ENCODE results near the gene ENOPH1.
A peak's percentile ranks its signal among the peaks of the same experiment; 100 is the strongest.
"Not testable (repeated sequence)": the region's sequence is repeated elsewhere in the genome, so short reads cannot be mapped to it uniquely, and the experiment has no call there.

ENOPH1 gene

DNA sequence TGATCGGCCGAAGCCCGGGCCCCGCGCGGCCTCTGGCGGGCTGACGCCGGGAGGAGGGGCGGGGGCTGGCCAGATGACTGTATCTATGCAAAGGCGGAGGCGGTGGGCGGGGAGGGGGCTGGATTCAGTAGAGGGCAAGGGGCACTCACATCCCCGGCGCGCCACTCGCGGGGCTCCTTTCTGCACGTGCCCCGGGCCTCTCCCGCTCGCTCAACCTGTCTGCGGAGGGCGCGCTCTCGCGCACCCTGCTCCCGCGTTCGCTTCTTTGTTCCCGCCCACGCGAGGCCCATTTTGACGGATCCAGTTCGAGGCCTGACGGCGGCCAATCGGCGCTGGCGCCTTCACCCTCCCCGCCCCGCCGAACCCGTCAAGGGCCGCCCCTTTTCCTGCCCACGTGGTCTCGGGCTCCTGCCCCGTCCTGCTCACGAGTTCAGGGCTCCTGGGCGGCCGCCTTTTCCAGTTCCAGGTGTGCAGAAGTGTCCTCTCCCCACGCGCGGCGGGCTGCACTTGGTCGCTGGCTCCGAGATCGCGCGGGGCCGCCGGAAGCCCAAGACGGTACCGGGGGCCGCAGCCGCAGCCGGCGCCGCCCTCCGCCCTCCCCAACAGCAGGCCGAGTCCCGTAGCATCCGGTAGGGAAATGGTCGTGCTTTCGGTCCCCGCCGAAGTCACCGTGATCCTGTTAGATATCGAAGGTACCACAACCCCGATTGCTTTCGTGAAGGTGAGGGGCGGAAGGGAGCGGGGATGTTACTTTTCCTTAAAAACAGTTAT is at the start of gene ENOPH1, which contains the start of gene HNRNPDL:
Gene ENOPH1, plus strand, starts transcription at position 398 of the 771 bp plus-strand sequence. Its CDS starts 240 bp downstream, at position 638.
Gene HNRNPDL, minus strand, starts transcription at position 270 of the 771 bp plus-strand sequence. CDS start 772 bp downstream, outside the sequence.
- peak; percentile 76 for DNase-seq

DNA sequence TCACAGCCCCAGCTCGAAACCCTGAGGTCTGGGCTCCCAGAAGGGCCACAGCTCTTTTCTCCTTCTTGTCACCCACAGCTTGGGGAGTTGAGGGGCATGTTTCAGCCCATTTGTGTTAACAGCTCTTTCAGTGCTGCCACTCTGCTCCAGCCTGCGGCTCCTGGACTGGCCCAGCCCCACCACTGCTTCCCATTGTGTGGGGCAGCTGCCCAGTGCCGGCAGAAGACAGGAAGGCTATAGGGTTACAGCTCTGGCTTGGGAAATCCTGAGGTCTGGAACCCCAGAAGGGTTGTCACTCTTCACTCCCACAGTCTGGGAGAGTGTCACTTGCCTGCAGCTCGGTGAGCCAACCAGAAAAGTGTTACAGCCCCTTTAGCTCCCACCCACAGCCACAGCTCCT is 49.6 kb upstream of the ENOPH1 start:
- DNase-seq: no peak

DNA sequence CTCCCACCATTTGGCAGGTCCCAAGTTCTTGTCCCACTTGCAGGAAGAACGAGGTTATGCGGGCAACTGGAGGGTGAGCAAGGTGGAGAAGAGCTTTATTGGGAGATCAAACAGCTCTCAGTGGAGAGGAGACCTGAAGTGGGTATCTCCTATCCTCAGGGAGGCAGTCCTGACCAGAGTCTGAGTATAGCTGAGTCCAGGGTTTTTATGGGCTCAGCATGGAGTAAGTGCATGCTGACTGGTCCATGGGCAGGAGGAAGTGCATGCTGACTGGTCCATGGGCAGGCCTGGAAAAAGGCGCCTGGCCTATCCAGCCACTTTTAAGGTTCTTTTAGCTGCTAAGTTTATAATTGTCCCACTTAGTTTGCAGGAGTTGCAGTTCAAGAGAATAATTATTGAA is 49.2 kb upstream of the ENOPH1 start:
- no peak for DNase-seq

DNA sequence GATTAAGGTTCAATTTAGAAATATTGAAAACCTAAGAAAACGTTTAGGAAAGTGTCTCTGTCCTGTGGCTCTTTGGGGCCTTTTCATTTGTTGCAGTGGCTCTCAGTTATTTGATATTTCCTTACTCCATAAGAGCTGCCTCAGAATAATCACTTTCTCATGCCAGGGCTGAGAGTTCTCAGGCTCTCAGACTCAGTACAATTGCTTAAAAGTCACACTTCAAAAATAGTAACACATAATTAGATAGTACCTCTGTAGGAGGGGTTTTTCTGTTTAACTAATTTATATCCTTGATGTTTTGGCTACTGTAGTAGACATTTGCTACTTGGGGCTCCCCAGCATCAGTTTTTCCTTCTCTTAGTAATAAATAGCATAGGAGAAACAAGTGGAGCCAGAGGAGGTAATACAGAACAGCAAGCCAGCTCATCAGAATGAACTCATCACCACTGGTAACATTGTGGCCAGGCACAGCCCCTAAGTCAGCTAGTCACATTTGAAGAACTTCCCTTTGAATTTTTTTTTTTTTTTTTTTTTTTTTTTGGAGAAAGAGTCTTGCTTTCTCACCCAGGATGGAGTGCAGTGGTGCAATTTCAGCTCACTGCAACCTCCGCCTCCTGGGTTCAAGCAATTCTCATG is 48.6 kb upstream of the ENOPH1 start:
- DNase-seq: no peak

DNA sequence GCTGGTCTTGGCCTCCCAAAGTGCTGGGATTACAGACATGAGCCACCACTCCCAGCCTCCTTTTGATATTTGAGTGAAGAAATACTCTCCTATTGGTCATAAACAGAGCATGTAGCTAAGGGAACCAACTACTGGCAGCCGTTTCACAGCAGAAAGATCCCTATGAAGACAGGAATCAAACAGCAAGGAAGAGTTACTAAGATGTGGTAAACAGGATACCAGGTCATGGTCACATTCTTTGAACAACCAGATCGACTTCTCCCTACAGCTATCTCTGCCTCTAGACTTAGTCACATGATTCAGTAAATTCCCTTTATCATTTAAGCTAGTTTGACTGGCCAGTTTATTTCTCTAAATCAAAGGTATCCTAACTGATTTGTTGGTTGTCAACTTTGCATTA is 47.6 kb upstream of the ENOPH1 start:
- no peak for DNase-seq

DNA sequence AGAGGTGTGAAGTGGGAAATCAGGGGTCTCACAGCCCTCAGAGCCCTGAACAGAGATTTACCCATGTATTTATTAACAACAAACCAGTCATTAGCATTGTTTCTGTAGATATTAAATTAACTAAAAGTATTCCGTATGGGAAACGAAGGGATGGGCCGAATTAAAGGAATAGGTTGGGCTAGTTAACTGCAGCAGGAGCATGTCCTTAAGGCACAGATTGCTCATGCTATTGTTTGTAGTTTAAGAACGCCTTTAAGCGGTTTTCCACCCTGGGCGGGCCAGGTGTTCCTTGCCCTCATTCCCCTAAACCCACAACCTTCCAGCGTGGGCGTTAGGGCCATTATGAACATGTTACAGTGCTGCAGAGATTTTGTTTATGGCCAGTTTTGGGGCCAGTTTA is 44.1 kb upstream of the ENOPH1 start:
- DNase-seq: not testable (repeated sequence)

DNA sequence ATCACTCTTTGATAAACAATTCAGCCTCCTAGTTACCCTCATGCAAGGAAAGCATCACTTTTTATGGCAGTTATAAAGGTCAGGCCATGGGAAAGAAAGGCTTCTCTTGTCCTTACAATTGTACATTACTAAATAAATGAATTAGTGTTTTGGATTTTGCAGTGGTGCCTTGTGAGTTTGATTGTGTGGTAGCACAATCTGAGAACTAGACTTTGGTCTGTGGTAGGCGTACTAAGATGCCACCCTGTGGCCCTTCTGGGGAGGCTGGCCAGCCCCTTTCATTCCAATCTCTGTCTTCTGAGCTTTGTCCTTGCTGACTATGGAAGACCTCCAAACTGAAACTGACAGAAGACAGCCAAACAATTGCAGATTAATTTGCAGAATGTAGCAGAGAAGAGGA is 42.0 kb upstream of the ENOPH1 start:
- DNase-seq: no peak

DNA sequence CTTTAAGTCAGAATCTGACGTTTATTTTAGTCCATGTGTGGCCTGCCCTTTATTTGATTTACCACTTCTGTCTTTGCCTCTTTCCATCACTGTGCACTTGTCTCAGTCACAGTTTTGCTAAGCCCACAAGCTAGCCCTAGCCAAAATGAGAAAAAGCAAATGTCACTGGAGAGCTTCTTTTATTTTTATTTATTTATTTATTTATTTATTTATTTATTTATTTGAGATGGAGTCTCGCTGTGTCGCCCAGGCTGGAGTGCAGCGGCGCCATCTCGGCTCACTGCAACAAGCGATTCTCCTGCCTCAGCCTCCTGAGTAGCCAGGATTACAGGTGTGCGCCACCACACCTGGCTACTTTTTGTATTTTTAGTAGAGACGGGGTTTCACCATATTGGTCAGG is 40.3 kb upstream of the ENOPH1 start:
- DNase-seq: not testable (repeated sequence)

DNA sequence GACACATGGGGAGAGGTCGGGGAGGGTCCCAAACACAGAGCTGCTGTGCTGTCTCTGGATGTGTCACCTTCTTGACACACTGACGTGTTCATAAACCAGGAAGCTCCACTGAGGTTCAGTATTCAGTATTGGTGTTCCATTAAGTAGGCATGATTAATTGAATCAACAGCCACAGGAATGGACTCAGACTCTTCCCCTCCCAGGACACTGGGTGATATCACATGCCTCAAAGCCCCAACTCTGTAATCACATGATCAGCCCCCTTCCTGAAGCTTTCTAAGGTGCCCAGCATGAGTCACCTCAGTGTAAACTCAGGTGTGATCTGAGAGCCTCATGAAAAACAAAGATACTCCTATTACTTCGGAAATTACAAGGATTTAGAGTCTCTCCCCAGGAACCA is 35.5 kb upstream of the ENOPH1 start:
- DNase-seq: no peak

DNA sequence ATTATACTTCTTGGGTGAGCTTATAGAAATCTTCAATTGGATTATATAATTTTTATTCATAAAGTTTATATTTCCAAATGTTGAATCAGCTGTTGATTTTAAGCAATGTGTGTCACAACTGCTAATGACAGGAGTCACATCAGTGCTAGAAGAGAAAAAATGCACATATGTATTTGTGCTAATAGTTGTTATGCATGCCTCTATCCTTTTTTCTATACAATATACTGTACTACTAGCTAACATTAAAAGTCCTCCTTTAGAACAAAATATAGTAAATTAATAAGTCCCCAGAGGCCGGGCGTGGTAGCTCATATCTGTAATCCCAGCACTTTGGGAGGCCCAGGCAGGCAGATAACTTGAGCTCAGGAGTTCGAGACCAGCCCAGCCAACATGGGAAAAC is 32.9 kb upstream of the ENOPH1 start:
- no peak for DNase-seq

DNA sequence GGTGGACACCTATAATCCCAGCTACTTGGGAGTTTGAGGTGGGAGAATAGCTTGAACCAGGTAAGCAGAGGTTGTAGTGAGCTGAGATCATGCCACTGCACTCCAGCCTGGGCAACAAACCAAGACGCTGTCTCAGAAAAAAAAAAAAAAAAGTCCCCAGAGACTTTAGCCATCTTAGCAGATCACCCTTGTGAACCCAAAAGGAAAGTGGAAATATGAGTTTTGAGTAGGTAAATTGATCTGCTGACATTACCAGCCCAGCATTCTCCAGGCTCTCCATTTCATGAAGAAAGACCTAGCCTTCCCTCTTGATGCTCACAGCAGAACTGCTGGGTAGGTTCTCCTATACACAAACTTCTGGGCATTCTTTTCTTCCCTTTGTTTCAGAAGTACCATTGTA is 32.1 kb upstream of the ENOPH1 start:
- no peak for DNase-seq

DNA sequence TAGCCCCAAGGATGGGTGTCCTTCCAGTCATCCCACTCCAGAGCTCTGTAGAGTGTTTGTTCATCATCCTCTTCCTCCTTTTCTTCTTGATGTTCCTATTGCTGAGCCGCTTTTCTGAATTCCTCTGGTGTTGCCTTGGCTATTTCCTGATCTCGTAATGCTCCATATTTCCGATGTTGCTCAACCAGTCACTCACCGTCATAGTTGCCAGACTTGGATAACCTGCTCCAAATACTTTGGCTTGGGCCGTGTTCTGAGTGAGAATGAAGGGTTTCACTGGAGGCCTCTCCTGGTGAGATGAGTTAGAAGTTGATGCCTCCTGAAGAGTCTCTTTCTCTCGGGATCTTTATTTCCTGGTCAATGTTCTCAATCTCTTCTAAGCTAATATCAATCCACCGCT is 28.8 kb upstream of the ENOPH1 start:
- DNase-seq: no peak

DNA sequence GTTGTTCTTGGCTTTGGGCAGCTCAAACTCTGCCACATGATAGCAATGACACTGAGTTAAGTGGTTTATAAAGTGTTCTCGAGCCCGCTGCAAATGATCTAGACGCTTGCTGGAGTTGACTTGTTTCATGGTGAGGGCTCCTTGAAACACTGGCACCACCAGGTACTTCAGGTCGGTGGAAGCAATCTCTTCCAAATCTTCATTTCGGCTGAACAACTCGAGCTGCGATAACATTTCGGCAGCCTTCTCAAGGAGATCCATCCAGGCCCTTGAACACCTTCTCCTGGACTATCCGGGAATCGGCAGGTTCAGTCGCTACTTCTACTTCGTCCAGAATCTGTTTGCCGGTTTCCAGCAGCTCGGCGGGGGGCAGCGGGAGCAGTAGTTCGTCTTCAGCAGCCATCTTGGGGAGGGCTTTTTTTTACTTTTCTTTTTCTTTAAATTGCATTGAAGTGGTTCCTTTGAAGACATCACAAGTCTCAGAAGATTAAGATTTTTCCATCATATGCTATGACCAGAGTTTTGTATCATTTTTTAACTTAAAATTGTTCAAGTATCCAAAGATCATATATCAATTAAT is 28.1 kb upstream of the ENOPH1 start:
- no peak for DNase-seq

DNA sequence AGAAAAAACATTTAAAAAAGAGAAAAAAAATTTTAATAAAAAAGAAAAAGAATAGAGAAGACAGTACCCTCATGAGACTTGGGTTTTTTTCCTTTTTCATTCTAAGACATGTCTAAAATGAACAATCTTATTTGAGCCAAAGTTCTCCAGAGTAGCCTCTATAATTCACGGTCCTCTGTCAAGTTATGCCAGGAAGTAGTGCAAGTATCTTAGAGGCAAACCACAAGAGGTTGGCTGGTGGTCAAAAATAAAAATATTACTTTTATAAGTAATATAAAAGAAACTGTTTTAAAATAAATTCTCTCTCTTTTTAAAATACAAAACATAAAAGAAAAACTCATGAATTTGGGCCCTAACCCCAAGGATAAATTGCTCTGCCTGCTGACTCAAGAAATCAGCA is 26.7 kb upstream of the ENOPH1 start:
- DNase-seq: no peak

DNA sequence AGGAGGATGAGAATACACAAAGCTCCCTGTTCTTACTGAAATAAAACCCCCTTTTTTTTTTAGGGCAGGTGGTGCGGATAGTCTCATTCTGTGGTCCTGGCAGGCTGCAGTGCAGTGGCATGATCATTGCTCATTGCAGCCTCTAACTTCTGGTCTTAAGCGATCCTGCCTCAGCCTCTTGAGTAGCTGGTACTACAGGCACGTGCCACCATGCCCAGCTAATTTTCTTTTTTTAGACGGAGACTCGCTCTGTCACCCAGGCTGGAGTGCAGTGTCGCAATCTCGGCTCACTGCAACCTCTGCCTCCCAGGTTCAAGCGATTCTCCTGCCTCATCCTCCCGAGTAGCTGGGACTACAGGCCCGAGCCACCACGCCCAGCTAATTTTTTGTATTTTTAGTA is 15.3 kb upstream of the ENOPH1 start:
- not testable (repeated sequence) for DNase-seq

DNA sequence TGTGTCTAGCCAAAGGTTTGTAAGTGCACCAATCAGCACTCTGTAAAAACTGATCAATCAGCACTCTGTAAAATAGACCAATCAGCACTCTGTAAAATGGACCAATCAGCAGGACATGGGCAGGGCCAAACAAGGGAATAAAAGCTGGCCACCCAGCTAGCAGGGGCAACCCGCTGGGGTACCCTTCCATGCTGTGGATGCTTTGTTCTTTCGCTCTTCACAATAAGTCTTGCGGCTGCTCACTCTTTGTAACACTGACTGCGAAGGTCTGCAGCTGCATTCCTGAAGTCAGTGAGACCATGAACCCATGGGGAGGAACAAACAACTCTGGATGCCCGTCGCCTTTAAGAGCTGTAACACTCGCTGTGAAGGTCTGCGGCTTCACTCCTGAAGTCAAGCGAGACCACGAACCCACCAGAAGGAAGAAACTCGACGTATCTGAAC is 14.4 kb upstream of the ENOPH1 start:
- no peak for DNase-seq

DNA sequence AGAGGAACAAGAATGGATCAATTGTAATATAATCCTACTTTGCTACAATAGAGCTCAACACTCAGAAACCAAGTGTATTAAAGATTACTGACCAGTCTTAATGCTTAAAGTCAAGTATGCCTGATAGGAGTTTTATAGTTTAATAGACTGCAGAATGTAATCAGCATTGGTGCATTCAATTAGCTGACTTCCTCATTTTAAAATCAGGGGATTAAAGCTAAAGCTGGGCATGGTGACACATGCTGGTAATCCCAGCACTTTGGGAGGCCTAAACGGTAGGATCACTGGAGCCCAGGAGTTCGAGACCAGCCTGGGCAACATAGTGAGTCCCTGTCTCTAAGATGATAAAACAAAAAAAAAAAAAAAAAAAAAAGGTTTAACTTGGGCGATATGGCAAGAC is 10.9 kb upstream of the ENOPH1 start:
- DNase-seq: no peak

DNA sequence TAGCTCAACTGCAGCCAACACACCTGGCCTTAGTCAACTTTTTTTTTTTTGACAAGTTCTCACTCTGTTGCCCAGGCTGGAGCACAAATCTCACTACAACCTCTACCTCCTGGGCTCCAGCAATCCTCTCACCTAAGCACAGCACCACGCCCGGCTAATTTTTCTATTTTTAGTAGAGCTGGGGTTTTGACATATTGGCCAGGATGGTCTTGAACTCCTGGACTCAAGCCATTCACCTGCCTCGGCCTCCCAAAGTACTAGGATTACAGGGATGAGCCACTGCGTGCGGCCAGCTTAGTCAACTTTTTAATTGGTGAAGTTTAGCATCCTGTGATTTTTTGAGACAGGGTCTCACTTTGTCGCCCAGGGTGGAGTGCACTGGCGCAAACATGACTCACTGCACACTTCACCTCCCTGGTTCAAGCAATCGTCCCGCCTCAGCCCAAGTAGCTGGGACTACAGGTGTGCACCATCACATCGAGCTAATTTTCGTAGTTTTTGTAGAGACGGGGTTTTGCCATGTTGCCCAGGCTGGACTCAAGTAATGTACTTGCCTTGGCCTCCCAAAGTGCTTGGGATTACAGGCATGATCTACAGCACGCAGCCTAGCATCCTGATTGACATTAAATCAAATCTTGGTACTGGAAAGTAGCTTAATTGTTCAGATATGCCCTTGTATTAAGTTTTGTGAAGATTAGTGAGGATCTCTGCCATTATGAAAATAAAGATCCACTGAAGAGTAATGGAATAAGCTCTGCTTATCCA is 8.4 kb upstream of the ENOPH1 start:
- DNase-seq: no peak

DNA sequence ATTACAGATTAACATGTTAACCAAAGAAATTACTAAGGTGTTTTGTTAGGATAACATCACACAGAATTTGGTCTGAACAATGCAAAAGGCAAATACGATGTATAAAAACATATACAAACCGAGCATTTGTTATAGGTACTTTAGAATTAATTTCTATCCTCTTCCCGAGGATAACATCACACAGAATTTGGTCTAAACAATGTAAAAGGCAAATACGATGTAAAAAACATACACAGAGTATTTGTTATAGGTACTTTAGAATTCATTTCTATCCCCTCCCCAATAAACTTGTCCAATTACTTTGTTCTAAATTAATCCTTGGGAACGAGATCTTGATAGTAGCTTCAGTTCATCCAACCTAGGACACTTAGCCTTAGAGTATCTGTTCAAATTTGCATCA is 7.8 kb upstream of the ENOPH1 start:
- DNase-seq: no peak

DNA sequence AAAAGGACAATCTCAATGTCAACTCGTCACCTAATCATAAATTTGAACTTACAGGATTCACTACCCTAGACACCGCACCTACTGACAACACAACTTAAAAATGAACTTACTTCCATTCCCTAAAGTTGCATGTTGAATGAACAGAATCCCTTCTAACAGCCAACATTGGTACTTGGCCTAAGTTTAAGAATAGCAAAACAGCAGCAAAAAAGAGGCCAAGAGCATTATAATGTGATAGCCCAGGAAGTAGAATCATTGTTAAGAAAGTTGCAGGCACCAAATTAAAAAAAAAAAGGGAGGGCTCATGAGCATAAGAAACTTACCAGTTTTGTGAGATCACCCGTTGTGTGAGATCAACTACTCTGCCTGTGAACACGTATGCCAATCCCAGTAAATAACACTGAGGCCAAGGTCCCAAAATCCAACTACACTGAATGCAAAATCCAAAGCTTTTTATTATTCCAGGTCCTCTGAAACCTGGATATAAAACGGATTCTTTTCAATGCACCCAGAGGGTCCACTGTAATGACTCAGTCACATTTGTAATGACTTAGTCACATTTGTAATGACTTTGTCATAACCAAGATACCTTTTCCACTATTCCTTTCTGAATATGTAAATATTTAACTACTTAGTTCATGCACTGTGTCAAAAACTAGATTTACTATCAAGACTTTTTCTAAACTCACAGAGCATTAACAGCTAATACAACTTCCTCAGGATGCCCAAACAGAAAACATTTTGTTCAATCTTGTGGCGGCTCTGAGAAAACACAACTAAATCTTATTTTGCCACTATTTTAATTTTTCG is 6.9 kb upstream of the ENOPH1 start:
- no peak for DNase-seq

DNA sequence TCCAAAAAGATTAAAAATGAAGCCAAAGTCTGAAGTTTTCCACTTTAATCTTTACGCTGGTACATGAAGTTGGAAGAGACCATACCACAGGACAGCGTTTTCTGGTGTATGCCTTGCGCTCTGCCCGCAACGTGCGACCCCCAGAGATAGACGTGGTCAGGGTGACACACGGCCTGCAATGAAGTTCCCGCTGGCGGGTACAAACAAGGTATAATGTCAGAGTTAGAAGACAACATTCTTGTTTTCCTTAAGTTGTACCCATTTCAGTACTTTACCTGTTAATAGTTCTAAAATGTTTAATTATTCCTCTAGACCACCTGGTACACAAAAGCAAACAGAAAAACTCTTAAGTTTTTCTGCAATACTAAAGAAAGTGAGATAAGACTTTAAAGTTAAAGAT is 4.9 kb upstream of the ENOPH1 start:
- DNase-seq: no peak

DNA sequence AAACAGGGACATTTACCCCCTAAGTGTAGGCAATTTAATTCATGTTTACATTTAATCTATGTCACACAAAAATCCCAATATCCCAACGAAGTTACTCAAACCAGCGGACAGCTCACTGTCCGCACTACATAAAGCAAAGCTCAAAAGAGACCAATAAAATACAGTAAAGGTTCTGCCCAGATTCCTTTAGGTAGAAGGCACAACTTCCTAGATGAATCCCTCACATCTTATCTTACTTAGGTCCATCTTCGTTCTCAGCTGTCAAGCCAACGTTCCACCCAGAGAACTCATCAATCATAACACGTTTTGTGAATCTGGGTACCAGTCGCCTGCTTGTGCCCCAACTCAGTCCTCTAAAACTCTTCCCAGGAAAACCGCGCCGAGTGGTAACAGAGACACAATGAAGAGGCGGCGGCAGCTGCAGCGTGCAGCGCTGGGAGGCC is 1.8 kb upstream of the ENOPH1 start:
- no peak for DNase-seq

Measured in NCI-H2029 treated with DMSO at 0.1 percent for 48 hours (cell line).